ENCODE results near the gene CYB561A3.
"Not testable (repeated sequence)": the region's sequence is repeated elsewhere in the genome, so short reads cannot be mapped to it uniquely, and the experiment has no call there.

The CYB561A3 gene

DNA sequence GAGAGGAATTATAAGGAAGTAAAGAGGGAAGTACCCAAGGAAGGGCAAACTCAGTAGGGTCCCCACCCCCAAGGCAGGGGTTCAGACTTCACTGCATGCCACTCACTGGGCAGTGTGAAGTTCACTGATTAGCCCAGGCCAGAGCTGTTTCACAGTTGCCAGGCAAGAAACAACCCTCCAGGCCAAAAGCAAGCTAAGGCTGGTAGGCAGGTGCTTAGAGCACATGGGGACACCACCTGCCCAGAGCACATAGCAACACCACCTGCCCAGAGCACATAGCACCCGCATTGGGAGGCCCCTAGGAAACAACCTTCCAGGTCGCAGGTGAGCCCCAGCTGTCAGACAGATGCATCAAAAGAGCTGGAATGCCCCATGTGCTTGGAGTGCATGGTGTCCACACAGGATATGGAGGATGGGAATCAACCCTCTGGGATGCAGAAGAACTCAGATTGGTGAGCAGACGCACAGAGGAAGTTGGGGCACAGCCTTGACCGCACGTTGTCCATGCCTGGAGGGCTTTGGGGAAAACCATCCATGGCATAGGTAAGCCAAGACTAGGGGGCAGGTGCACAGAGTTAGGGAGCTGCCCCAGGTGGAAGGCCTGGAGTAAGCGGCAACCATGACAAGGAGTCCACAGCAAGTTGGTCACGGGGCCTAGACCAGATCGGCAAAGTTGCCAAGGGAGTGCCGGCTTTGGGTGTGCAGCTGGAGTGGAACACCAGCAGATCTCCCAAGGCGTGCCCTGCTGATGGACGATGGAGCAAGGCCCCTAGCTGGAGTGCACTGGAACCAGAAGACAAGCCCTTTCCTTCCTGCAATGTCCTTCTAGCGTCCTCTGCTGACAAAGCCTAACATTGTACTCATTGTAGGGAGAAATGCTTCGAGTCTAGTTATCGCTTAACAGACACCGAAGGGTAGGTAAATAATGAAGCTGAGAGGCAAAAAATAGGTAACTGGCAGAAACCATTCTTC lies 22.9 kb upstream of the CYB561A3 start:
- H3K36me3 ChIP-seq (replicated peaks), result no peaks in the 10 kb centered on the region
- DNase-seq, result no peak
- TF ChIP-seq CTCF (IDR thresholded peaks at IDR 0.05; ENCODE audit: low read depth, low read length, missing control alignments), result peak; percentile 66
- in situ Hi-C loops (cut with HindIII; ENCODE audit: low pct_ligation_motif_present, low sequenced_read_pairs), result no loop called here
- H3K27ac ChIP-seq, result no peak overlapping the region
- H3K27me3 ChIP-seq (replicated peaks), result no peaks in the 10 kb centered on the region
- H3K4me3 ChIP-seq (ENCODE audit: low read depth, low read length), result no peak overlapping the region

- DNase-seq; H3K27ac ChIP-seq; in situ Hi-C loops (cut with HindIII; ENCODE audit: low pct_ligation_motif_present, low sequenced_read_pairs); H3K27me3 ChIP-seq (replicated peaks); H3K4me3 ChIP-seq (ENCODE audit: low read depth, low read length); H3K36me3 ChIP-seq (replicated peaks): not testable (repeated sequence)
Measured at GRCh38 chr11:61383859-61384258, 22.2 kb upstream of the CYB561A3 start.

GRCh38 chr11:61380884-61381283 lies 19.2 kb upstream of the CYB561A3 start:
- Histone ChIP-seq H3K4me3 (ENCODE audit: low read depth, low read length) (no peak overlapping the region), H3K27me3 (replicated peaks) (no peaks in the 10 kb centered on the region), H3K27ac (no peak overlapping the region), H3K36me3 (replicated peaks) (no peaks in the 10 kb centered on the region)
- TF ChIP-seq CTCF (IDR thresholded peaks at IDR 0.05; ENCODE audit: low read depth, low read length, missing control alignments), result no peak
- no peak for DNase-seq
- in situ Hi-C loops (cut with HindIII; ENCODE audit: low pct_ligation_motif_present, low sequenced_read_pairs), result no loop called here

GRCh38 chr11:61378713-61379313 lies 17.1 kb upstream of the CYB561A3 start:
- Histone ChIP-seq H3K4me3 (ENCODE audit: low read depth, low read length) (no peak overlapping the region), H3K27ac (peak overlapping the region; percentile 76), H3K36me3 (replicated peaks) (peaks cover 5% of the 10 kb centered on the region), H3K27me3 (replicated peaks) (no peaks in the 10 kb centered on the region)
- no peak for TF ChIP-seq CTCF (IDR thresholded peaks at IDR 0.05; ENCODE audit: low read depth, low read length, missing control alignments)
- in situ Hi-C loops (cut with HindIII; ENCODE audit: low pct_ligation_motif_present, low sequenced_read_pairs), result no loop called here
- peak; percentile 88 for DNase-seq

DNA sequence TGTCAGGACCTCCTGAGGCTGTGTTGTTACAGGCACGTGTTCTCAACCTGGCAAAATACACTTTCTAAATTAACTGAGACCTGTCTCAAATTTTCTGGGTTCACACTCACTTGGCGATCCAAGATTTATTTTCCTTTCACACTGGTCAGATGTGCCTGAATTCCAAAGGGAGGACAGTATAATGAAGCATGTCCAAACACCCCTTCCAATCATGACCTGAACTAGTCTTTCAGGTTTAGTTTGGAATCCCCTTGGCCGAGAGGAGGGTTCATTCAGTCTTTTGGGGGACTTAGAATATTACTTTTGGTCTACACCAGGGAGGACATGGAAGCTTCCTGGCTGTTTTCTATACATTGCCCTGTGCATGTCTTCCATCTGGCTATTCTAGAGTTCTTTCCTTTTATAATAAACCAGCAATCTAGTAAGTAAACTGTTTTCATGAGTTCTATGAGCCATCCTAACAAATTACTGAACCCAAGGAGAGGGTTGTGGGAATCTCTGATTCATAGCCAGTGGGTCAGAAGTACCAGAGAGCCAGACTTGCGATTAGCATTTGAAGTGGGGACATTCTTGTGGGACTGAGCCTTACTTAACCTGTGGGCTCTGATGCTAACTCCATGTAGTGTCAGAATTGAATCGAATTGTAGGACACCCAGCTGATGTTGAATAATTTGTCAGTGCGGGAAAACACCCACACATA lies 15.9 kb upstream of the CYB561A3 start:
- H3K27me3 ChIP-seq (replicated peaks), result no peaks in the 10 kb centered on the region
- no peak for TF ChIP-seq CTCF (IDR thresholded peaks at IDR 0.05; ENCODE audit: low read depth, low read length, missing control alignments)
- H3K4me3 ChIP-seq (ENCODE audit: low read depth, low read length), result no peak overlapping the region
- in situ Hi-C loops (cut with HindIII; ENCODE audit: low pct_ligation_motif_present, low sequenced_read_pairs), result no loop called here
- H3K36me3 ChIP-seq (replicated peaks), result peaks cover 5% of the 10 kb centered on the region
- peak overlapping the region; percentile 76 for H3K27ac ChIP-seq
- peak; percentile 40 for DNase-seq

DNA sequence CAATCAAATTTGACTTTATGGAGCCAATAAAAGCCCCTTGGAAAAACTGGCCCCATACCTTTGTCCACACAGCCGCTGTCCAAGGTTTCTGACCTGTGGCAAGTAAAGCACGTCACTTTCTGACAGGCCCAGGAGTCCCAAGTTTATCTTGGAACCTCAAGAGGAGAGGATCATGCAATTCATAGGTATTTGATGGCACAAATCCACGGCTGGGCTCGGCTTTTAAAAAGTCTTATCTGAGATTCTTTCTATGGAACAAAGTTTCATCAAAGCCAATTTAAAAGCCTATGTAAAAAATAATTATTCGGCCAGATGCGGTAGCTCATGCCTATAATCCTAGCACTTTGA lies 14.1 kb upstream of the CYB561A3 start:
- no peaks in the 10 kb centered on the region for H3K27me3 ChIP-seq (replicated peaks)
- no peak for TF ChIP-seq CTCF (IDR thresholded peaks at IDR 0.05; ENCODE audit: low read depth, low read length, missing control alignments)
- no peak overlapping the region for H3K4me3 ChIP-seq (ENCODE audit: low read depth, low read length)
- in situ Hi-C loops (cut with HindIII; ENCODE audit: low pct_ligation_motif_present, low sequenced_read_pairs), result no loop called here
- H3K36me3 ChIP-seq (replicated peaks), result peaks cover 5% of the 10 kb centered on the region
- no peak overlapping the region for H3K27ac ChIP-seq
- DNase-seq, result no peak

Measured in brain microvascular endothelial cell (primary cell).